K562 (cell line): Measurements from ENCODE around the gene NENF. TPM values are rescaled to one million over a fixed set of nuclear protein-coding genes. Genes with fewer than 3 reads are reported as not detected.

ENCODE experiments used
- BACH1 ChIP-seq: fragments of 200-800 bp; sonication (Bioruptor generic); IDR thresholded peaks from 2 replicates; pipeline ENCODE4 v1.6.1; 2016; ENCODE audit warnings: missing genetic modification characterization, missing compliant biosample characterization
- PATZ1 ChIP-seq: fragments of 250-450 bp; sonication (Bioruptor Pico); IDR thresholded peaks from 2 replicates; pipeline ENCODE4 v1.5.0; 2020; ENCODE audit warnings: mild to moderate bottlenecking, borderline replicate concordance
- SMARCB1 ChIP-seq: IDR thresholded peaks from 2 replicates; pipeline ENCODE4 v1.6.1; 2011; ENCODE audit warnings: improper control_type of control experiment, low read depth; ENCODE audit not compliant: insufficient read length
- SREBF1 ChIP-seq: fragments of 150-350 bp; IDR thresholded peaks from 2 replicates; pipeline ENCODE4 v1.6.1; 2014; ENCODE audit warnings: antibody characterized with exemption, low read depth, low read length, borderline replicate concordance
- ZBTB33 ChIP-seq: sonication (generic); formaldehyde crosslinking; IDR thresholded peaks from 2 replicates; pipeline ENCODE4 v1.8.1; 2023; ENCODE audit warnings: mild to moderate bottlenecking, missing genetic modification reagents
- ZBTB5 ChIP-seq: fragments of 450-650 bp; IDR thresholded peaks from 2 replicates; pipeline ENCODE4 v1.6.1; 2017; ENCODE audit warnings: antibody characterized with exemption
- ZNF717 ChIP-seq: fragments of 250-450 bp; sonication (Bioruptor Pico); IDR thresholded peaks from 2 replicates; pipeline ENCODE4 v1.5.0; 2021
- polyA plus RNA-seq, 8 experiments: library from polyadenylated mRNA; depleted of rRNA in 4 of 8; stranded (reverse) in 5 of 8; unstranded in 3 of 8; fragments of >200 nt; fragmentation: Nextera tagmentation in 2 of 8; fragmentation: Illumina TruSeq in 1 of 8; extraction: Ambion mirVana in 2 of 8; extraction: Trizol in 1 of 8; gene quantifications; 2 replicates each; pipeline versions ENCODE4 v1.2.1 to v1.2.3, GENCODE V29; 2011 to 2014; ENCODE audit warnings: inconsistent platforms in 1 of 8, missing spikeins in 1 of 8
- total RNA-seq, 7 experiments: library from RNA; depleted of rRNA in 6 of 7; stranded (reverse); fragments of >200 nt in 6 of 7; fragmentation: Illumina TruSeq in 2 of 7; extraction: Trizol in 2 of 7; gene quantifications; 2 replicates each; pipeline versions ENCODE4 v1.2.1 to v1.2.3, GENCODE V29; 2011 to 2021; ENCODE audit warnings: low replicate concordance in 1 of 7
- TF ChIP-seq, protein P1 (sequence below), 2 experiments: fragments of 150-350 bp in 1 of 2; IDR thresholded peaks; 2 replicates each; pipeline ENCODE4 v1.6.1; 2012 to 2016; ENCODE audit warnings: low read depth in 2 of 2, low read length in 2 of 2, mild to moderate bottlenecking in 1 of 2, moderate library complexity in 1 of 2
- TF ChIP-seq, protein P2 (sequence below): sonication (generic); formaldehyde crosslinking; IDR thresholded peaks from 2 replicates; pipeline ENCODE4 v1.8.0; 2022; ENCODE audit warnings: mild to moderate bottlenecking, missing genetic modification reagents, borderline replicate concordance

The NENF gene
- total and polyA plus RNA-seq, 9 of the 15 experiments (the other 6 are each of a cell fraction or from before 2014, with no cell fraction given) = 6.1 to 100 (median 72.8) TPM

GRCh38 chr1:212415107-212415841 is 17.4 kb upstream of the NENF start (continued):
- TF ChIP-seq, protein P1, sequence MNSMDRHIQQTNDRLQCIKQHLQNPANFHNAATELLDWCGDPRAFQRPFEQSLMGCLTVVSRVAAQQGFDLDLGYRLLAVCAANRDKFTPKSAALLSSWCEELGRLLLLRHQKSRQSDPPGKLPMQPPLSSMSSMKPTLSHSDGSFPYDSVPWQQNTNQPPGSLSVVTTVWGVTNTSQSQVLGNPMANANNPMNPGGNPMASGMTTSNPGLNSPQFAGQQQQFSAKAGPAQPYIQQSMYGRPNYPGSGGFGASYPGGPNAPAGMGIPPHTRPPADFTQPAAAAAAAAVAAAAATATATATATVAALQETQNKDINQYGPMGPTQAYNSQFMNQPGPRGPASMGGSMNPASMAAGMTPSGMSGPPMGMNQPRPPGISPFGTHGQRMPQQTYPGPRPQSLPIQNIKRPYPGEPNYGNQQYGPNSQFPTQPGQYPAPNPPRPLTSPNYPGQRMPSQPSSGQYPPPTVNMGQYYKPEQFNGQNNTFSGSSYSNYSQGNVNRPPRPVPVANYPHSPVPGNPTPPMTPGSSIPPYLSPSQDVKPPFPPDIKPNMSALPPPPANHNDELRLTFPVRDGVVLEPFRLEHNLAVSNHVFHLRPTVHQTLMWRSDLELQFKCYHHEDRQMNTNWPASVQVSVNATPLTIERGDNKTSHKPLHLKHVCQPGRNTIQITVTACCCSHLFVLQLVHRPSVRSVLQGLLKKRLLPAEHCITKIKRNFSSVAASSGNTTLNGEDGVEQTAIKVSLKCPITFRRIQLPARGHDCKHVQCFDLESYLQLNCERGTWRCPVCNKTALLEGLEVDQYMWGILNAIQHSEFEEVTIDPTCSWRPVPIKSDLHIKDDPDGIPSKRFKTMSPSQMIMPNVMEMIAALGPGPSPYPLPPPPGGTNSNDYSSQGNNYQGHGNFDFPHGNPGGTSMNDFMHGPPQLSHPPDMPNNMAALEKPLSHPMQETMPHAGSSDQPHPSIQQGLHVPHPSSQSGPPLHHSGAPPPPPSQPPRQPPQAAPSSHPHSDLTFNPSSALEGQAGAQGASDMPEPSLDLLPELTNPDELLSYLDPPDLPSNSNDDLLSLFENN (IDR thresholded peaks at IDR 0.05; ENCODE audit: low read depth in 2 of 2, low read length in 2 of 2) = no peak
- TF ChIP-seq, protein P2, sequence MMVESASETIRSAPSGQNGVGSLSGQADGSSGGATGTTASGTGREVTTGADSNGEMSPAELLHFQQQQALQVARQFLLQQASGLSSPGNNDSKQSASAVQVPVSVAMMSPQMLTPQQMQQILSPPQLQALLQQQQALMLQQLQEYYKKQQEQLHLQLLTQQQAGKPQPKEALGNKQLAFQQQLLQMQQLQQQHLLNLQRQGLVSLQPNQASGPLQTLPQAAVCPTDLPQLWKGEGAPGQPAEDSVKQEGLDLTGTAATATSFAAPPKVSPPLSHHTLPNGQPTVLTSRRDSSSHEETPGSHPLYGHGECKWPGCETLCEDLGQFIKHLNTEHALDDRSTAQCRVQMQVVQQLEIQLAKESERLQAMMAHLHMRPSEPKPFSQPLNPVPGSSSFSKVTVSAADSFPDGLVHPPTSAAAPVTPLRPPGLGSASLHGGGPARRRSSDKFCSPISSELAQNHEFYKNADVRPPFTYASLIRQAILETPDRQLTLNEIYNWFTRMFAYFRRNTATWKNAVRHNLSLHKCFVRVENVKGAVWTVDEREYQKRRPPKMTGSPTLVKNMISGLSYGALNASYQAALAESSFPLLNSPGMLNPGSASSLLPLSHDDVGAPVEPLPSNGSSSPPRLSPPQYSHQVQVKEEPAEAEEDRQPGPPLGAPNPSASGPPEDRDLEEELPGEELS = no peak
- TF ChIP-seq ZNF717 (CRISPR knock-in tag) (no peak), SMARCB1 (no peak), SREBF1 (no peak), PATZ1 (CRISPR knock-in tag) (0 out of 2 replicates have a peak, but pooled peaks have one; percentile 42), ZBTB5 (no peak), ZBTB33 (CRISPR knock-in tag) (peak; percentile 77), BACH1 (tag) (peak; percentile 32; the same call in 1 of the 2 replicates)
